Measurements from ENCODE around the gene CABYR. TPM values are rescaled to one million over a fixed set of nuclear protein-coding genes. Genes with fewer than 3 reads are reported as not detected.

Gene CABYR
- total RNA-seq, 2 donors from 2014 or later = 10.0 to 11.1 TPM

- whole genome bisulfite sequencing, 2 experiments (ENCODE audit: insufficient coverage in 1 of 2, insufficient read length in 1 of 2) = 88% methylated on average over 1 of the region's 1 CpG; no CpG with 5 or more reads in 1 of the 2 experiments
- Histone ChIP-seq H3K27ac (ENCODE audit: low read depth, low read length) (no peak overlapping the region), H3K27me3 (ENCODE audit: control insufficient read depth, insufficient read depth, low read length, poor library complexity, severe bottlenecking) (no peaks in the 10 kb centered on the region), H3K9ac (ENCODE audit: extremely low read depth, low read length, poor library complexity, severe bottlenecking) (no peak overlapping the region), H3K4me1 (ENCODE audit: control insufficient read depth, insufficient read depth, low read length) (no peaks in the 10 kb centered on the region), H3K4me3 (ENCODE audit: low read length) (no peak overlapping the region), H3K9me3 (ENCODE audit: control insufficient read depth, low read length) (peaks cover 9% of the 10 kb centered on the region), H3K36me3 (ENCODE audit: control insufficient read depth, insufficient read depth, low read length) (no peaks in the 10 kb centered on the region)
- Mint-ChIP-seq H3K4me3 (no peak overlapping the region), H3K4me1 (no peaks in the 10 kb centered on the region), H3K27ac (no peak overlapping the region), H3K27me3 (ENCODE audit: insufficient read depth) (no peaks in the 10 kb centered on the region), H3K9me3 (peaks cover 15% of the 10 kb centered on the region), H3K36me3 (ENCODE audit: low read depth) (peaks cover 23% of the 10 kb centered on the region)
- no peak for DNase-seq
- TF ChIP-seq CTCF (conservative IDR thresholded peaks at IDR 0.05) = no peak
These were observed 42.9 kb upstream of the CABYR start for GRCh38 chr18:24095976-24096375.

GRCh38 chr18:24103320-24104021 is 35.4 kb upstream of the CABYR start:
- H3K9ac ChIP-seq (ENCODE audit: extremely low read depth, low read length, poor library complexity, severe bottlenecking) = no peak overlapping the region
- Mint-ChIP-seq H3K9me3 (peaks cover 3% of the 10 kb centered on the region), H3K4me1 (no peaks in the 10 kb centered on the region), H3K27me3 (ENCODE audit: insufficient read depth) (no peaks in the 10 kb centered on the region), H3K4me3 (no peak overlapping the region), H3K27ac (no peak overlapping the region), H3K36me3 (ENCODE audit: low read depth) (no peaks in the 10 kb centered on the region)
- H3K27ac ChIP-seq (ENCODE audit: low read depth, low read length) = no peak overlapping the region
- no peak overlapping the region for H3K4me3 ChIP-seq (ENCODE audit: low read length)
- 89 to 97% methylated on average over 3 to 5 of the region's 6 CpGs for WGBS, 2 experiments (ENCODE audit: insufficient coverage in 1 of 2, insufficient read length in 1 of 2)
- H3K27me3 ChIP-seq (ENCODE audit: control insufficient read depth, insufficient read depth, low read length, poor library complexity, severe bottlenecking) = no peaks in the 10 kb centered on the region
- no peaks in the 10 kb centered on the region for H3K36me3 ChIP-seq (ENCODE audit: control insufficient read depth, insufficient read depth, low read length)
- no peak for TF ChIP-seq CTCF (conservative IDR thresholded peaks at IDR 0.05)
- no peaks in the 10 kb centered on the region for H3K9me3 ChIP-seq (ENCODE audit: control insufficient read depth, low read length)
- DNase-seq = no peak
- no peaks in the 10 kb centered on the region for H3K4me1 ChIP-seq (ENCODE audit: control insufficient read depth, insufficient read depth, low read length)

- H3K9ac ChIP-seq (ENCODE audit: extremely low read depth, low read length, poor library complexity, severe bottlenecking) = no peak overlapping the region
- H3K9me3 Mint-ChIP-seq = no peaks in the 10 kb centered on the region
- H3K9me3 ChIP-seq (ENCODE audit: control insufficient read depth, low read length) = no peaks in the 10 kb centered on the region
- H3K27me3 Mint-ChIP-seq (ENCODE audit: insufficient read depth) = no peaks in the 10 kb centered on the region
- no peak overlapping the region for H3K4me3 Mint-ChIP-seq
- H3K4me1 Mint-ChIP-seq = no peaks in the 10 kb centered on the region
- H3K36me3 ChIP-seq (ENCODE audit: control insufficient read depth, insufficient read depth, low read length) = no peaks in the 10 kb centered on the region
- WGBS, 2 experiments (ENCODE audit: insufficient coverage in 1 of 2, insufficient read length in 1 of 2) = 84% methylated on average over 4 of the region's 4 CpGs; no CpG with 5 or more reads in 1 of the 2 experiments
- no peaks in the 10 kb centered on the region for H3K36me3 Mint-ChIP-seq (ENCODE audit: low read depth)
- DNase-seq = no peak
- H3K4me3 ChIP-seq (ENCODE audit: low read length) = no peak overlapping the region
- no peak overlapping the region for H3K27ac ChIP-seq (ENCODE audit: low read depth, low read length)
- H3K27ac Mint-ChIP-seq = peak overlapping the region; percentile 33
- no peaks in the 10 kb centered on the region for H3K4me1 ChIP-seq (ENCODE audit: control insufficient read depth, insufficient read depth, low read length)
- H3K27me3 ChIP-seq (ENCODE audit: control insufficient read depth, insufficient read depth, low read length, poor library complexity, severe bottlenecking) = no peaks in the 10 kb centered on the region
- no peak for TF ChIP-seq CTCF (conservative IDR thresholded peaks at IDR 0.05)
These were observed 34.4 kb upstream of the CABYR start for GRCh38 chr18:24104486-24104885.
